ENCODE measurements around the gene PAX3. TPM values are rescaled to one million over a fixed set of nuclear protein-coding genes. Genes with fewer than 3 reads are reported as not detected.

Gene PAX3
- total RNA-seq, 1 experiment from 2014 or later, result not detected

DNA sequence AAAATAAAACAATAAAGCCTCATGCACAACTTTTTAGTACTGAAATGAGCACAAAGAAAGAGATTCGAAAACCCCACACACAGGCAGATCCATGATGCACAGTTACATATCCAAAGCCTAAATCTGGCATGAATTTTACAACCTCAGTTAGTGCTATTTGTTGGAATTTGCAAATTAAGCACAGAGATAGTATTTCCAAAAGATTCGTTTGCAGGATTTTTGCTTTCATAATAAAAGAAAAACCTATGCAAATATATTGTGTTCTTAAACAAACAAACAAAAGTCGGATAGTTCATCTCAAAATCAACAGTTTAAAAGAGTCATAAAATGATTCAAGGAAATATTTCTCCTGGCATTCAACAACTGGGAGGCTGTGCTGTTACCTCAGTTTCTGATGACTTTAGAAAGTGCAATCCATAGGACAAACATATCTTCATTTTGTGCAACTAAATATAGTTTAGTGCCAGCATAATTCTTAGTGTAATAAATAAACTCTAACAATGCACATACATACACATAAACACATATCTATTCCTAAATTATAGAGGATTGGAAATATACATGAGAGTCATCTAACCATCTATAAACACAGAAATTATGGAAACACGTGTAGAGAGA, 10.8 kb downstream of the PAX3 start:
- H2AFZ ChIP-seq (ENCODE audit: low read depth, low read length, poor library complexity, severe bottlenecking), result no peak overlapping the region
- no peaks in the 10 kb centered on the region for H3K79me2 ChIP-seq (ENCODE audit: insufficient read depth, low read length)
- no peak overlapping the region for H3K27ac ChIP-seq (ENCODE audit: low read depth, low read length)
- ChIA-PET CTCF (no interaction called here), POLR2A (no interaction called here), RAD21 (ENCODE audit: low non-redundant PET in 1 of 2, low total read pairs in 2 of 2, uncharacterized antibody in 2 of 2, unreplicated experiment in 2 of 2) (no interaction called here)
- H3K9me2 ChIP-seq (ENCODE audit: insufficient read depth), result no peaks in the 10 kb centered on the region
- no peak overlapping the region for H3K4me3 ChIP-seq (replicated peaks in 1 of 2; ENCODE audit: low read depth in 1 of 2, low read length in 2 of 2)
- no peak for DNase-seq (ENCODE audit: low read depth, low spot score)
- no peak overlapping the region for H3K4me2 ChIP-seq (ENCODE audit: low read length)
- H3K9me3 ChIP-seq (ENCODE audit: control insufficient read depth in 1 of 2, insufficient read depth in 1 of 2, low read depth in 1 of 2, low read length in 2 of 2), result no peaks in the 10 kb centered on the region
- TF ChIP-seq SRF (IDR thresholded peaks at IDR 0.05; ENCODE audit: low read depth), result no peak
- TF ChIP-seq, protein P1, sequence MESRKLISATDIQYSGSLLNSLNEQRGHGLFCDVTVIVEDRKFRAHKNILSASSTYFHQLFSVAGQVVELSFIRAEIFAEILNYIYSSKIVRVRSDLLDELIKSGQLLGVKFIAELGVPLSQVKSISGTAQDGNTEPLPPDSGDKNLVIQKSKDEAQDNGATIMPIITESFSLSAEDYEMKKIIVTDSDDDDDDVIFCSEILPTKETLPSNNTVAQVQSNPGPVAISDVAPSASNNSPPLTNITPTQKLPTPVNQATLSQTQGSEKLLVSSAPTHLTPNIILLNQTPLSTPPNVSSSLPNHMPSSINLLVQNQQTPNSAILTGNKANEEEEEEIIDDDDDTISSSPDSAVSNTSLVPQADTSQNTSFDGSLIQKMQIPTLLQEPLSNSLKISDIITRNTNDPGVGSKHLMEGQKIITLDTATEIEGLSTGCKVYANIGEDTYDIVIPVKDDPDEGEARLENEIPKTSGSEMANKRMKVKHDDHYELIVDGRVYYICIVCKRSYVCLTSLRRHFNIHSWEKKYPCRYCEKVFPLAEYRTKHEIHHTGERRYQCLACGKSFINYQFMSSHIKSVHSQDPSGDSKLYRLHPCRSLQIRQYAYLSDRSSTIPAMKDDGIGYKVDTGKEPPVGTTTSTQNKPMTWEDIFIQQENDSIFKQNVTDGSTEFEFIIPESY (IDR thresholded peaks at IDR 0.05; ENCODE audit: extremely low read depth, insufficient replicate concordance, low read length), result no peak
- TF ChIP-seq EGR1 (IDR thresholded peaks at IDR 0.05; ENCODE audit: low read depth), result no peak
- no peak for TF ChIP-seq POLR2AphosphoS5 (IDR thresholded peaks at IDR 0.05; ENCODE audit: low read depth, low read length)
- no peak for TF ChIP-seq YY1 (IDR thresholded peaks at IDR 0.05; ENCODE audit: extremely low read depth, insufficient replicate concordance, low read depth, low read length)
- no peak for TF ChIP-seq POLR2A (IDR thresholded peaks at IDR 0.05; ENCODE audit: borderline replicate concordance, extremely low read depth, insufficient read depth, insufficient read length)
- H4K20me1 ChIP-seq (ENCODE audit: insufficient read depth), result no peaks in the 10 kb centered on the region
- no peaks in the 10 kb centered on the region for H3K4me1 ChIP-seq (ENCODE audit: control insufficient read depth in 1 of 2, insufficient read depth in 2 of 2, low read length in 2 of 2)
- ATAC-seq, result no peak
- intact Hi-C loops (cut with micrococcal nuclease), result no loop called here
- no peaks in the 10 kb centered on the region for H3K36me3 ChIP-seq (ENCODE audit: control insufficient read depth in 1 of 2, insufficient read depth in 2 of 2, low read length in 2 of 2)
- H3K9ac ChIP-seq (ENCODE audit: low read length), result no peak overlapping the region
- H3K27me3 ChIP-seq (ENCODE audit: insufficient read depth, low read length), result peaks cover 81% of the 10 kb centered on the region
- BruUV-seq (replicated peaks), result no TSS peak

DNA sequence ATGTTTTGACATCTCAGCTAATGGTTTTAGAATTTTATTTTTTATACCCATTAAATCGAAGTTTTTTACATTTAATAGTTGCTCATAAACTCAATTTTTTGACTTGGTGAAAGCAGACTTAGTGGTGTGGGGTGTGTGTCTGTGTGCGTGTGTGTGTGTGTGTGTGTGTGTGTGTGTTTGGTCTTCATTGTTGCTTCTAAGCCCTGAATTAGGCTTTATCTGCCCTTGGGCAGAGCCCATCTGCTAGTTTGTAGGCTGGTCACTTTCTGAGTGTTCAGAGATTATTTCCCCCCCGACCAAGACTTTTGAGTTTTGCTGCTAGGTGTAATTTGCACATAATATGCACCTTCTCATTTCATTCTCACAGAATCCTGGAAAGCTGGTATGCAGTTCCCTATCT, 14.3 kb downstream of the PAX3 start:
- Histone ChIP-seq H3K9ac (ENCODE audit: low read length) (no peak overlapping the region), H3K4me1 (ENCODE audit: control insufficient read depth in 1 of 2, insufficient read depth in 2 of 2, low read length in 2 of 2) (no peaks in the 10 kb centered on the region), H3K79me2 (ENCODE audit: insufficient read depth, low read length) (no peaks in the 10 kb centered on the region), H3K27ac (ENCODE audit: low read depth, low read length) (no peak overlapping the region), H2AFZ (ENCODE audit: low read depth, low read length, poor library complexity, severe bottlenecking) (no peak overlapping the region), H3K9me3 (ENCODE audit: control insufficient read depth in 1 of 2, insufficient read depth in 1 of 2, low read depth in 1 of 2, low read length in 2 of 2) (no peaks in the 10 kb centered on the region), H3K4me3 (replicated peaks in 1 of 2; ENCODE audit: low read depth in 1 of 2, low read length in 2 of 2) (no peak overlapping the region), H4K20me1 (ENCODE audit: insufficient read depth) (no peaks in the 10 kb centered on the region), H3K4me2 (ENCODE audit: low read length) (no peak overlapping the region), H3K9me2 (ENCODE audit: insufficient read depth) (no peaks in the 10 kb centered on the region), H3K36me3 (ENCODE audit: control insufficient read depth in 1 of 2, insufficient read depth in 2 of 2, low read length in 2 of 2) (no peaks in the 10 kb centered on the region), H3K27me3 (ENCODE audit: insufficient read depth, low read length) (peaks cover 79% of the 10 kb centered on the region)
- no TSS peak for BruUV-seq (replicated peaks)
- intact Hi-C loops (cut with micrococcal nuclease), result no loop called here
- ChIA-PET CTCF (interaction anchor here (1.5 kb wide), 1 partner anchor 33 kb away, joined by 4 read pairs; no protein-coding TSS in a partner anchor), RAD21 (ENCODE audit: low non-redundant PET in 1 of 2, low total read pairs in 2 of 2, uncharacterized antibody in 2 of 2, unreplicated experiment in 2 of 2) (interaction anchor here in 1 of 2 experiments (0.6 to 0.7 kb wide), 2 partner anchors 269 to 422 kb away, joined by 3 read pairs; no protein-coding TSS in a partner anchor), POLR2A (no interaction called here)
- ATAC-seq (no peak), DNase-seq (ENCODE audit: low read depth, low spot score) (no peak)
- TF ChIP-seq ZFX (IDR thresholded peaks at IDR 0.05) (no peak), ELF1 (IDR thresholded peaks at IDR 0.05; ENCODE audit: borderline replicate concordance, low read depth) (no peak), SIN3A (IDR thresholded peaks at IDR 0.05; ENCODE audit: low read depth) (no peak), EZH2 (IDR thresholded peaks at IDR 0.05) (no peak), RAD21 (IDR thresholded peaks at IDR 0.05; ENCODE audit: low read depth) (no peak)
- TF ChIP-seq, protein P1 (IDR thresholded peaks at IDR 0.05; ENCODE audit: extremely low read depth, insufficient replicate concordance, low read length), result no peak
- TF ChIP-seq, protein P2, sequence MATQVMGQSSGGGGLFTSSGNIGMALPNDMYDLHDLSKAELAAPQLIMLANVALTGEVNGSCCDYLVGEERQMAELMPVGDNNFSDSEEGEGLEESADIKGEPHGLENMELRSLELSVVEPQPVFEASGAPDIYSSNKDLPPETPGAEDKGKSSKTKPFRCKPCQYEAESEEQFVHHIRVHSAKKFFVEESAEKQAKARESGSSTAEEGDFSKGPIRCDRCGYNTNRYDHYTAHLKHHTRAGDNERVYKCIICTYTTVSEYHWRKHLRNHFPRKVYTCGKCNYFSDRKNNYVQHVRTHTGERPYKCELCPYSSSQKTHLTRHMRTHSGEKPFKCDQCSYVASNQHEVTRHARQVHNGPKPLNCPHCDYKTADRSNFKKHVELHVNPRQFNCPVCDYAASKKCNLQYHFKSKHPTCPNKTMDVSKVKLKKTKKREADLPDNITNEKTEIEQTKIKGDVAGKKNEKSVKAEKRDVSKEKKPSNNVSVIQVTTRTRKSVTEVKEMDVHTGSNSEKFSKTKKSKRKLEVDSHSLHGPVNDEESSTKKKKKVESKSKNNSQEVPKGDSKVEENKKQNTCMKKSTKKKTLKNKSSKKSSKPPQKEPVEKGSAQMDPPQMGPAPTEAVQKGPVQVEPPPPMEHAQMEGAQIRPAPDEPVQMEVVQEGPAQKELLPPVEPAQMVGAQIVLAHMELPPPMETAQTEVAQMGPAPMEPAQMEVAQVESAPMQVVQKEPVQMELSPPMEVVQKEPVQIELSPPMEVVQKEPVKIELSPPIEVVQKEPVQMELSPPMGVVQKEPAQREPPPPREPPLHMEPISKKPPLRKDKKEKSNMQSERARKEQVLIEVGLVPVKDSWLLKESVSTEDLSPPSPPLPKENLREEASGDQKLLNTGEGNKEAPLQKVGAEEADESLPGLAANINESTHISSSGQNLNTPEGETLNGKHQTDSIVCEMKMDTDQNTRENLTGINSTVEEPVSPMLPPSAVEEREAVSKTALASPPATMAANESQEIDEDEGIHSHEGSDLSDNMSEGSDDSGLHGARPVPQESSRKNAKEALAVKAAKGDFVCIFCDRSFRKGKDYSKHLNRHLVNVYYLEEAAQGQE (IDR thresholded peaks at IDR 0.05; ENCODE audit: low read depth), result no peak
